H9 (cell line): ENCODE results near the gene CTPS1. TPM values are rescaled to one million over a fixed set of nuclear protein-coding genes. Genes with fewer than 3 reads are reported as not detected.

ENCODE experiments used
- DNase-seq: peaks from one replicate; pipeline ENCODE4 v3.0.0-alpha.2; 2017
- H2AFZ ChIP-seq: one replicate; pipeline ENCODE4 v1.6.1; 2013; ENCODE audit warnings: mild to moderate bottlenecking, low read length, control low read depth, moderate library complexity
- H2AK5ac ChIP-seq: 2 replicates; pipeline ENCODE4 v1.6.1; 2013; ENCODE audit warnings: low read length, control low read depth, mixed read lengths; ENCODE audit not compliant: insufficient read length
- H2BK120ac ChIP-seq: one replicate; pipeline ENCODE4 v1.6.1; 2013; ENCODE audit warnings: low read depth, mild to moderate bottlenecking, low read length, control low read depth, inconsistent platforms; ENCODE audit not compliant: poor library complexity, severe bottlenecking
- H2BK12ac ChIP-seq: 2 replicates; pipeline ENCODE4 v1.6.1; 2013; ENCODE audit warnings: low read length, control low read depth, mixed read lengths, low read depth; ENCODE audit not compliant: insufficient read length
- H2BK15ac ChIP-seq: 2 replicates; pipeline ENCODE4 v1.6.1; 2013; ENCODE audit warnings: low read depth, low read length, control low read depth
- H2BK20ac ChIP-seq: one replicate; pipeline ENCODE4 v1.6.1; 2013; ENCODE audit warnings: low read depth, mild to moderate bottlenecking, low read length, control low read depth, inconsistent platforms; ENCODE audit not compliant: poor library complexity, severe bottlenecking
- H2BK5ac ChIP-seq: 2 replicates; pipeline ENCODE4 v1.6.1; 2013; ENCODE audit warnings: low read length, control low read depth, mixed read lengths; ENCODE audit not compliant: insufficient read length
- H3K14ac ChIP-seq: 2 replicates; pipeline ENCODE4 v1.6.1; 2013; ENCODE audit warnings: low read length, control low read depth; ENCODE audit not compliant: insufficient read depth
- H3K18ac ChIP-seq: 2 replicates; pipeline ENCODE4 v1.6.1; 2013; ENCODE audit warnings: low read depth, mild to moderate bottlenecking, mixed read lengths, low read length, control low read depth; ENCODE audit not compliant: insufficient read length
- H3K23ac ChIP-seq: 2 replicates; pipeline ENCODE4 v1.6.1; 2013; ENCODE audit warnings: low read length, control low read depth, mixed read lengths, low read depth; ENCODE audit not compliant: insufficient read length
- H3K23me2 ChIP-seq: 2 replicates; pipeline ENCODE4 v1.6.1; 2013; ENCODE audit warnings: low read depth, mild to moderate bottlenecking, mixed read lengths, low read length, control low read depth; ENCODE audit not compliant: insufficient read length, poor library complexity, severe bottlenecking
- H3K27ac ChIP-seq: 2 replicates; pipeline ENCODE4 v1.5.1; 2013; ENCODE audit warnings: low read length, control low read depth, mixed read lengths, low read depth; ENCODE audit not compliant: insufficient read length
- H3K27me3 ChIP-seq: 2 replicates; pipeline ENCODE4 v1.6.1; 2013; ENCODE audit warnings: low read length, control low read depth, inconsistent platforms; ENCODE audit not compliant: insufficient read depth
- H3K4ac ChIP-seq: 2 replicates; pipeline ENCODE4 v1.6.1; 2013; ENCODE audit warnings: low read depth, mild to moderate bottlenecking, control low read depth, inconsistent platforms, low read length, moderate library complexity
- H3K4me1 ChIP-seq: 2 replicates; pipeline ENCODE4 v1.6.1; 2013; ENCODE audit warnings: low read length, control low read depth, inconsistent platforms; ENCODE audit not compliant: insufficient read depth
- H3K4me2 ChIP-seq: 2 replicates; pipeline ENCODE4 v1.6.1; 2013; ENCODE audit warnings: low read length, control low read depth, mixed read lengths; ENCODE audit not compliant: insufficient read length, insufficient read depth
- H3K56ac ChIP-seq: 2 replicates; pipeline ENCODE4 v1.6.1; 2013; ENCODE audit warnings: low read depth, mild to moderate bottlenecking, mixed read lengths, low read length, control low read depth; ENCODE audit not compliant: insufficient read length
- H3K79me1 ChIP-seq: 2 replicates; pipeline ENCODE4 v1.6.1; 2013; ENCODE audit warnings: low read depth, mild to moderate bottlenecking, moderate library complexity, low read length, control low read depth, inconsistent platforms; ENCODE audit not compliant: insufficient read depth, poor library complexity, severe bottlenecking
- H3K79me2 ChIP-seq: 2 replicates; pipeline ENCODE4 v1.6.1; 2013; ENCODE audit warnings: low read length, control low read depth, inconsistent platforms; ENCODE audit not compliant: insufficient read depth
- H3K9ac ChIP-seq: 2 replicates; pipeline ENCODE4 v1.6.1; 2013; ENCODE audit warnings: low read length, control low read depth, mixed read lengths; ENCODE audit not compliant: insufficient read length; ENCODE audit errors: extremely low read depth
- H3K9me3 ChIP-seq: one replicate; pipeline ENCODE4 v1.6.1; 2013; ENCODE audit warnings: low read depth, low read length, inconsistent platforms; ENCODE audit not compliant: control insufficient read depth
- H3T11ph ChIP-seq: one replicate; pipeline ENCODE4 v1.6.1; 2013; ENCODE audit warnings: mild to moderate bottlenecking, low read length, control low read depth, inconsistent platforms
- H4K20me1 ChIP-seq: one replicate; pipeline ENCODE4 v1.6.1; 2013; ENCODE audit not compliant: control insufficient read depth, insufficient read length, insufficient read depth
- H4K5ac ChIP-seq: 2 replicates; pipeline ENCODE4 v1.6.1; 2013; ENCODE audit warnings: low read depth, mild to moderate bottlenecking, mixed read lengths, low read length, control low read depth; ENCODE audit not compliant: insufficient read length
- H4K8ac ChIP-seq: replicated peaks from 2 replicates; pipeline ENCODE4 v1.6.1; 2013; ENCODE audit warnings: low read length, control low read depth, mixed read lengths, low read depth; ENCODE audit not compliant: insufficient read length
- H4K91ac ChIP-seq: 2 replicates; pipeline ENCODE4 v1.6.1; 2013; ENCODE audit warnings: low read depth, mild to moderate bottlenecking, moderate library complexity, mixed read lengths, low read length, control low read depth; ENCODE audit not compliant: insufficient read length
- H3K27ac Mint-ChIP-seq, 3 experiments: 2 replicates in 2 of 3; 3 replicates in 1 of 3; pipeline ENCODE4 v1.8.0; 2020 to 2021; ENCODE audit warnings: mixed read lengths in 3 of 3, mild to moderate bottlenecking in 1 of 3, moderate library complexity in 1 of 3
- H3K27me3 Mint-ChIP-seq: 2 replicates; pipeline ENCODE4 v1.8.0; 2021; ENCODE audit warnings: low read depth, mild to moderate bottlenecking, moderate library complexity, mixed read lengths
- H3K36me3 Mint-ChIP-seq, 3 experiments: 2 replicates in 2 of 3; 3 replicates in 1 of 3; pipeline ENCODE4 v1.8.0; 2020 to 2021; ENCODE audit warnings: low read depth in 3 of 3, mixed read lengths in 3 of 3; ENCODE audit not compliant: insufficient read depth in 1 of 3
- H3K4me1 Mint-ChIP-seq, 2 experiments: 2 replicates each; pipeline ENCODE4 v1.8.0; 2020; ENCODE audit warnings: mixed read lengths in 2 of 2
- H3K4me3 Mint-ChIP-seq, 2 experiments: 2 replicates in 1 of 2; 3 replicates in 1 of 2; pipeline ENCODE4 v1.8.0; 2020 to 2021; ENCODE audit warnings: mild to moderate bottlenecking in 2 of 2, mixed read lengths in 2 of 2, moderate library complexity in 1 of 2
- H3K9me3 Mint-ChIP-seq, 2 experiments: 2 replicates in 1 of 2; 3 replicates in 1 of 2; pipeline ENCODE4 v1.8.0; 2020; ENCODE audit warnings: mild to moderate bottlenecking in 2 of 2, mixed read lengths in 2 of 2, moderate library complexity in 1 of 2
- WGBS: extraction: QIAGEN DNeasy Blood & Tissue Kit; methylation state at CpG from one replicate; pipeline ENCODE4 v1.1.7; 2013; ENCODE audit warnings: missing lambda C conversion rate, low lambda C conversion rate, mixed read lengths; ENCODE audit not compliant: insufficient read length; ENCODE audit errors: extremely low coverage; 5-methylcytosine and 5-hydroxymethylcytosine counted together
- long read RNA-seq: library from polyadenylated mRNA; unstranded; transcript quantifications from one replicate; pipeline ENCODE4 v2.0.0, GENCODE V29; 2020
- total RNA-seq: library from RNA; stranded (reverse); gene quantifications from 2 replicates; pipeline ENCODE4 v1.2.1, GENCODE V29; 2021
- TF ChIP-seq, protein P1 (sequence below): fragments of 200-600 bp; sonication (generic); conservative IDR thresholded peaks from 3 replicates; pipeline ENCODE4 v1.8.0; 2021; ENCODE audit warnings: antibody characterized with exemption, mild to moderate bottlenecking

CTPS1 gene, protein sequence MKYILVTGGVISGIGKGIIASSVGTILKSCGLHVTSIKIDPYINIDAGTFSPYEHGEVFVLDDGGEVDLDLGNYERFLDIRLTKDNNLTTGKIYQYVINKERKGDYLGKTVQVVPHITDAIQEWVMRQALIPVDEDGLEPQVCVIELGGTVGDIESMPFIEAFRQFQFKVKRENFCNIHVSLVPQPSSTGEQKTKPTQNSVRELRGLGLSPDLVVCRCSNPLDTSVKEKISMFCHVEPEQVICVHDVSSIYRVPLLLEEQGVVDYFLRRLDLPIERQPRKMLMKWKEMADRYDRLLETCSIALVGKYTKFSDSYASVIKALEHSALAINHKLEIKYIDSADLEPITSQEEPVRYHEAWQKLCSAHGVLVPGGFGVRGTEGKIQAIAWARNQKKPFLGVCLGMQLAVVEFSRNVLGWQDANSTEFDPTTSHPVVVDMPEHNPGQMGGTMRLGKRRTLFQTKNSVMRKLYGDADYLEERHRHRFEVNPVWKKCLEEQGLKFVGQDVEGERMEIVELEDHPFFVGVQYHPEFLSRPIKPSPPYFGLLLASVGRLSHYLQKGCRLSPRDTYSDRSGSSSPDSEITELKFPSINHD
- 100 and 105 TPM in 2 replicates for total RNA-seq
- long read RNA-seq, transcript CTPS1-214 (18 exons, 2,648 nt) = minor isoform, 26 of 1,071 reads
- long read RNA-seq, transcript CTPS1-211 (18 exons, 2,855 nt) = minor isoform, 6 of 1,071 reads
- long read RNA-seq, transcript CTPS1-202 (19 exons, 3,201 nt) = major isoform, 868 of 1,071 reads
- long read RNA-seq, transcript CTPS1-209 (17 exons, 2,019 nt) = minor isoform, 9 of 1,071 reads
- long read RNA-seq, partial matches to known transcripts = 82 of 1,071 reads
- long read RNA-seq, other reads (novel, unspliced or antisense) = 71 of 1,071 reads

DNA sequence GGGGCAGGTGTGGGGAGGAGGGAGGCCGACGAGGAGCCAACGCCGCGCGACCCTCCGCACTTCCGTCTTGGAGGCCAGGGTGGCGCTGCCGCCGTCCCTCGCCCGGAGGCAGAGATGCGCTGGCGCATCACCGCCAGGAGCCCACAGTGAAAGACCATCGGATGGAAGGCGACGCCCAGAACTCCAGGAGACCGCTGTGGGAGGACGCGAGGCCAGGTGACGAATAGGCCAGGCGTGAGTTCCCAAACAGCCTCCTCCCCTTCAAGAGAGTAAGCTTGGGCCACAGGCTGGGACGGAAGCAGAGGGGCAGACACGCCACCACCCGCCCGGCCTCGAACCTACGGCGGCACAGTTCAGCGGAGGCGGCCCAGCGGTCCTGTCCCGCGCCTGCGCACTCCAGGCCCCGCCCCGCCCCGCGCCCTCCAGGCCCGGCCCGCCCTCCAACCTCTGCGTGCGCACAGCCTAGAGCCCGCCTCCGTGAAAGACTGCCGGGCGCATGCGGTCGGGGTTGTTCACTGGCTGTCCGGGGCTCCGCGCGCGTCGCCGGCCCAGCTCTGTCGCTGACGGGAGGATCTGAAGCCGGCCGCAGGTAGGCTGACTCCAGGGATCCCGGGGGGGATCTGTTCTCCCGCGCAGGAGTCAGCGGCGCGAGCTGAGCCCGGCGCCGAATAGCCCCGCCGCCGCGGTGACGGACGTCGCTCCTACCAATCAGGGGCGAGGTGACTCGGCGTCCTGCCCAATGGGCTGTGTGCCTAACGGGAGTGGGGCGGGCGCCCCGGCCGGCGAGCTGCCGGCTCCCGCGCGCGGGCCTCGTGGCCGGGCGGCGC, at the start of gene CTPS1:
TSS of gene CTPS1 (plus strand) at position 456 of the 827 bp plus-strand sequence. CDS start 3,595 bp downstream, outside the sequence.
- Histone ChIP-seq H2AK5ac (no peak within 1 kb of the TSS), H4K8ac (no peak within 1 kb of the TSS), H3K23me2 (peaks cover 7% of the 10 kb centered on the region), H2BK5ac (no peak within 1 kb of the TSS), H3K56ac (no peak within 1 kb of the TSS), H3K27me3 (no peaks in the 10 kb centered on the region), H3K79me2 (peaks cover 20% of the 10 kb centered on the region; the same call in 1 of the 2 replicates), H3K14ac (peak within 1 kb of the TSS; percentile 95), H2BK20ac (no peak within 1 kb of the TSS), H3K79me1 (no peaks in the 10 kb centered on the region), H3K4me2 (peak within 1 kb of the TSS; percentile 98), H2AFZ (no peak within 1 kb of the TSS), H4K91ac (no peak within 1 kb of the TSS), H2BK120ac (no peak within 1 kb of the TSS), H3K27ac (peak within 1 kb of the TSS; percentile 5), H2BK12ac (no peak within 1 kb of the TSS), H4K20me1 (no peaks in the 10 kb centered on the region), H4K5ac (no peak within 1 kb of the TSS), H2BK15ac (no peak within 1 kb of the TSS), H3K4ac (no peak within 1 kb of the TSS), H3K18ac (peak within 1 kb of the TSS; percentile 93), H3K9ac (peak within 1 kb of the TSS; percentile 81), H3K4me1 (peaks cover 6% of the 10 kb centered on the region), H3K9me3 (no peaks in the 10 kb centered on the region), H3T11ph (no peak within 1 kb of the TSS), H3K23ac (no peak within 1 kb of the TSS)
- TF ChIP-seq, protein P1, sequence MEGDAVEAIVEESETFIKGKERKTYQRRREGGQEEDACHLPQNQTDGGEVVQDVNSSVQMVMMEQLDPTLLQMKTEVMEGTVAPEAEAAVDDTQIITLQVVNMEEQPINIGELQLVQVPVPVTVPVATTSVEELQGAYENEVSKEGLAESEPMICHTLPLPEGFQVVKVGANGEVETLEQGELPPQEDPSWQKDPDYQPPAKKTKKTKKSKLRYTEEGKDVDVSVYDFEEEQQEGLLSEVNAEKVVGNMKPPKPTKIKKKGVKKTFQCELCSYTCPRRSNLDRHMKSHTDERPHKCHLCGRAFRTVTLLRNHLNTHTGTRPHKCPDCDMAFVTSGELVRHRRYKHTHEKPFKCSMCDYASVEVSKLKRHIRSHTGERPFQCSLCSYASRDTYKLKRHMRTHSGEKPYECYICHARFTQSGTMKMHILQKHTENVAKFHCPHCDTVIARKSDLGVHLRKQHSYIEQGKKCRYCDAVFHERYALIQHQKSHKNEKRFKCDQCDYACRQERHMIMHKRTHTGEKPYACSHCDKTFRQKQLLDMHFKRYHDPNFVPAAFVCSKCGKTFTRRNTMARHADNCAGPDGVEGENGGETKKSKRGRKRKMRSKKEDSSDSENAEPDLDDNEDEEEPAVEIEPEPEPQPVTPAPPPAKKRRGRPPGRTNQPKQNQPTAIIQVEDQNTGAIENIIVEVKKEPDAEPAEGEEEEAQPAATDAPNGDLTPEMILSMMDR = peak; percentile 64
- Mint-ChIP-seq H3K27me3 (no peaks in the 10 kb centered on the region), H3K4me3 (peak within 1 kb of the TSS; percentile 79 to 86), H3K27ac (peak within 1 kb of the TSS; percentile 94 to 96 (median 94)), H3K9me3 (no peaks in the 10 kb centered on the region), H3K36me3 (peaks cover 10 to 19% (median 14%) of the 10 kb centered on the region in 3 experiments; a peak in 6 of 7 replicates), H3K4me1 (peaks cover 18 to 24% of the 10 kb centered on the region in 2 experiments)
- peak; percentile 95 for DNase-seq
- WGBS = no CpG with 5 or more reads among the region's 96 CpGs
